ENCODE results near the gene RAB36. TPM values are rescaled to one million over a fixed set of nuclear protein-coding genes. Genes with fewer than 3 reads are reported as not detected.

Gene RAB36
- total RNA-seq, 2 experiments from 2014 or later = 0.41 to 3.0 TPM

DNA sequence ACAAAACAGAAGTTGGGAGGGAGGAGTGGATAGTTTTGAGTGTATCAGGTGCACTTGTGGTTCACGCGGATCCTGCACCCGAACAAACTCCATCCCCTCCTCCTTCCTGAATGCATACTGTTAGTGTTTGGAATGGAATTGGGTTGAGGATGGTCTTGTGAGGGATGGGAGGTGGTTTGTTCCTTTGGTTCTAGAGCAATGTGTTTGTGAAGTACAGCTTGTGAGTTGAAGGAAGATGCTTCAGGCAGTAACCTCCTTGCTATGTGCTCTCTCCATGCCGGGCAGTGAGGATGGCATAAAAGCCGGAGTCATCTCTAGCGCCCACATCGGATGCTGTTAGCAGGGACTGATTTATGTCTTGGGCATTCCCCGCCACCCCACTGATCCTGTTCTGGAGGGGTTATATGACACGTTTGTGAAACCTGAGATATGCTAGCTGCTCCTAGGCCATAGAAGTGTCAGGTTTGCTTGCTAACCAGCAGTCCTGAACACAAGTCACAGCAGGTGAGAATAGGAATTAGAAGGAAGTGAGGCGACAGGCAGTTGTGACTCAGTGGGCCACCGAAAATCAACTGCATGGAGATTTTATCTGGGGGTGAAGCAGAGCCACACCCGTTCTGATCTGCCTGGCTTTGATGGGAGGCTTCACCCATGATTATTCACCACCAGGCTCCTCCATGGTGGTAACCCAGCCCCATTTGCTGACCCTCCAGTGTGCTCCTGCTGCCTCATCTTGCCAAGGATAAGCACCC lies 37.2 kb downstream of the RAB36 start:
- ChIA-PET CTCF (ENCODE audit: unreplicated experiment) (no interaction called here), POLR2A (interaction anchor here (1.8 kb wide), 1 partner anchor 37 kb away, joined by 5 read pairs; no protein-coding TSS in a partner anchor)
- Histone ChIP-seq H3K4me1 (ENCODE audit: insufficient read depth, low read length, poor library complexity, severe bottlenecking) (peaks cover 54% of the 10 kb centered on the region), H3K4me3 (ENCODE audit: low read depth, low read length, poor library complexity, severe bottlenecking) (peak overlapping the region; percentile 71), H3K79me2 (ENCODE audit: insufficient read depth, low read depth, low read length) (peaks cover 54% of the 10 kb centered on the region), H3K4me2 (ENCODE audit: low read length) (peak overlapping the region; percentile 92), H3K9me2 (ENCODE audit: insufficient read depth, low read length) (no peaks in the 10 kb centered on the region), H3K36me3 (ENCODE audit: insufficient read depth, low read length) (peaks cover 39% of the 10 kb centered on the region), H3K27ac (ENCODE audit: low read depth, low read length, poor library complexity, severe bottlenecking) (peak overlapping the region; percentile 27), H4K20me1 (ENCODE audit: insufficient read depth, low read length) (peaks cover 26% of the 10 kb centered on the region), H3K9me3 (ENCODE audit: low read length) (no peaks in the 10 kb centered on the region), H2AFZ (ENCODE audit: low read length) (no peak overlapping the region)
- peak; percentile 52 for DNase-seq (ENCODE audit: low spot score)
- TF ChIP-seq, protein P1, sequence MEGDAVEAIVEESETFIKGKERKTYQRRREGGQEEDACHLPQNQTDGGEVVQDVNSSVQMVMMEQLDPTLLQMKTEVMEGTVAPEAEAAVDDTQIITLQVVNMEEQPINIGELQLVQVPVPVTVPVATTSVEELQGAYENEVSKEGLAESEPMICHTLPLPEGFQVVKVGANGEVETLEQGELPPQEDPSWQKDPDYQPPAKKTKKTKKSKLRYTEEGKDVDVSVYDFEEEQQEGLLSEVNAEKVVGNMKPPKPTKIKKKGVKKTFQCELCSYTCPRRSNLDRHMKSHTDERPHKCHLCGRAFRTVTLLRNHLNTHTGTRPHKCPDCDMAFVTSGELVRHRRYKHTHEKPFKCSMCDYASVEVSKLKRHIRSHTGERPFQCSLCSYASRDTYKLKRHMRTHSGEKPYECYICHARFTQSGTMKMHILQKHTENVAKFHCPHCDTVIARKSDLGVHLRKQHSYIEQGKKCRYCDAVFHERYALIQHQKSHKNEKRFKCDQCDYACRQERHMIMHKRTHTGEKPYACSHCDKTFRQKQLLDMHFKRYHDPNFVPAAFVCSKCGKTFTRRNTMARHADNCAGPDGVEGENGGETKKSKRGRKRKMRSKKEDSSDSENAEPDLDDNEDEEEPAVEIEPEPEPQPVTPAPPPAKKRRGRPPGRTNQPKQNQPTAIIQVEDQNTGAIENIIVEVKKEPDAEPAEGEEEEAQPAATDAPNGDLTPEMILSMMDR (conservative IDR thresholded peaks at IDR 0.05; ENCODE audit: low read length) = 0 out of 2 replicates have a peak, but pooled peaks have one; percentile 20
- no peak for TF ChIP-seq EZH2phosphoT487 (IDR thresholded peaks at IDR 0.05; ENCODE audit: borderline replicate concordance, low read depth, low read length)
- TSS peak; percentile 46 for BruUV-seq (replicated peaks)
- intact Hi-C loops (cut with micrococcal nuclease; ENCODE audit: unreplicated experiment) = loop anchor here (2.0 kb wide), 1 partner anchor 26 kb away; no protein-coding TSS in a partner anchor

DNA sequence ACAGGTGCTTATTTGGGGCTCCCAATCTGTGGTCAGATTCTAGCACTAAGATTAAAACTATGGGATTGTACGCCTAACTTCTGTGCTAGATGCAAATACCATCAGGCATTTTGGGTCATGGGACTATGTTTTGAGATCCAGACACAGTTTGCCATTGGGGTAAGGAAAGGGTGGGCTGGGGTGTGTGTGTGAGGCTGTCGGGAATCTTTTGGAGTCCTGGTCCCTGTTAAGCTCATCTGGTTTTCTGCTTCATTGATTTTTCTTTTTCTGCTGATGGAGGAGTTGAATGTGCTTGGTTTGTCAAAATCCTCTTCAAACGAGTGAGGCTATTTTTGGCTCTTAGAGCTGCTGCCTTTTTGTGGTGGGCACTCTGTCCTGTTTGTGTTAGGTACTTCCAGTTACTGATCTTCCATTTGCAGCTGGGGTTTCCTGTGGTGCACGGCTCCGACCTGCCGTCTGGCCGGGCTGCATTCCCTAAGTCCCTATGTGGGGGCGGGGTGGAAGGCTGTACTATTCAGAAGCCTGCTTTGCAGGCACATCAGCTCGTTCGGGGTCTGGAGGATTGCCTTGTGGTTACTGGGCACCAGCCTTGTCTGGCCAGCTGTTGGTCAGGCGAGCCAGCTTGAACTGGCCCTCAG lies 37.9 kb downstream of the RAB36 start:
- H3K79me2 ChIP-seq (ENCODE audit: insufficient read depth, low read depth, low read length) = peaks cover 61% of the 10 kb centered on the region
- H2AFZ ChIP-seq (ENCODE audit: low read length) = no peak overlapping the region
- peak overlapping the region; percentile 27 for H3K27ac ChIP-seq (ENCODE audit: low read depth, low read length, poor library complexity, severe bottlenecking)
- intact Hi-C loops (cut with micrococcal nuclease; ENCODE audit: unreplicated experiment) = loop anchor here (2.0 kb wide), 1 partner anchor 26 kb away; no protein-coding TSS in a partner anchor
- CTCF ChIA-PET (ENCODE audit: unreplicated experiment) = interaction anchor here (0.6 kb wide), 1 partner anchor 37 kb away, joined by 6 read pairs; no protein-coding TSS in a partner anchor
- DNase-seq (ENCODE audit: low spot score) = peak; percentile 43
- peaks cover 46% of the 10 kb centered on the region for H3K36me3 ChIP-seq (ENCODE audit: insufficient read depth, low read length)
- no peaks in the 10 kb centered on the region for H3K9me2 ChIP-seq (ENCODE audit: insufficient read depth, low read length)
- H3K9me3 ChIP-seq (ENCODE audit: low read length) = no peaks in the 10 kb centered on the region
- peak overlapping the region; percentile 71 for H3K4me3 ChIP-seq (ENCODE audit: low read depth, low read length, poor library complexity, severe bottlenecking)
- H3K4me2 ChIP-seq (ENCODE audit: low read length) = peak overlapping the region; percentile 92
- POLR2A ChIA-PET = interaction anchor here (0.7 to 1.8 kb wide), 4 partner anchors 23 to 95 kb away, joined by 3 to 5 read pairs (median 4); no protein-coding TSS in a partner anchor
- TF ChIP-seq, protein P1 (conservative IDR thresholded peaks at IDR 0.05; ENCODE audit: low read length) = no peak
- TF ChIP-seq EZH2phosphoT487 (IDR thresholded peaks at IDR 0.05; ENCODE audit: borderline replicate concordance, low read depth, low read length) = no peak
- H4K20me1 ChIP-seq (ENCODE audit: insufficient read depth, low read length) = peaks cover 26% of the 10 kb centered on the region
- BruUV-seq (replicated peaks) = no TSS peak
- H3K4me1 ChIP-seq (ENCODE audit: insufficient read depth, low read length, poor library complexity, severe bottlenecking) = peaks cover 53% of the 10 kb centered on the region
